A549 (cell line): Measurements from ENCODE around the gene CD27. TPM values are rescaled to one million over a fixed set of nuclear protein-coding genes. Genes with fewer than 3 reads are reported as not detected.
A peak's percentile ranks its signal among the peaks of the same experiment; 100 is the strongest.

Experiments
- ATAC-seq, 2 experiments: fragments of 200-7000 bp in 1 of 2; fragments of >200 bp in 1 of 2; cut with Nextera tagmentation in 1 of 2; cut with Tn5 transposase in 1 of 2; 3 replicates each; pipeline versions ENCODE4 v1.8.0 to v1.9.1; 2018 to 2020; ENCODE audit warnings: mild to moderate bottlenecking in 1 of 2, moderate library complexity in 1 of 2
- CTCF ChIA-PET: fragments of 300-600 bp; sonication (Branson Sonifier 250); formaldehyde crosslinking; extraction: SDS; loops from one replicate; lab custom pipeline; 2021; ENCODE audit warnings: antibody characterized with exemption, inconsistent platforms; lab: Yijun Ruan, JAX
- POLR2A ChIA-PET: fragments of 350-600 bp; formaldehyde crosslinking; extraction: SDS; loops from one replicate; lab custom pipeline; 2021; ENCODE audit warnings: antibody characterized with exemption, inconsistent platforms; lab: Yijun Ruan, JAX
- DNase-seq, 2 experiments: peaks; one replicate each; pipeline versions ENCODE4 v3.0.0 to v3.0.0-alpha.2; 2011 to 2016; ENCODE audit warnings: low read depth in 1 of 2, low spot score in 1 of 2
- FAIRE-seq: peaks from 2 replicates; lab custom pipeline; 2011; peaks lifted over from hg19 to GRCh38; lab: Jason Lieb, UNC
- H3K27ac ChIP-seq, 2 experiments: fragments of >200 bp; sonication (Bioruptor Twin); formaldehyde crosslinking; 3 replicates each; pipeline ENCODE4 v1.5.1; 2016 to 2017
- H3K4me1 ChIP-seq: fragments of >200 bp; sonication (Bioruptor Twin); formaldehyde crosslinking; 3 replicates; pipeline ENCODE4 v1.6.1; 2016
- H3K4me2 ChIP-seq: fragments of >200 bp; sonication (Bioruptor Twin); formaldehyde crosslinking; 3 replicates; pipeline ENCODE4 v1.6.1; 2016
- H3K4me3 ChIP-seq: fragments of >200 bp; sonication (Bioruptor Twin); formaldehyde crosslinking; 3 replicates; pipeline ENCODE4 v1.5.1; 2016
- H3K9me3 ChIP-seq: fragments of >200 bp; sonication (Bioruptor Twin); formaldehyde crosslinking; 3 replicates; pipeline ENCODE4 v1.6.1; 2016
- BHLHE40 ChIP-seq: IDR thresholded peaks from 2 replicates; pipeline ENCODE4 v1.6.1; 2012; ENCODE audit warnings: low read depth, low read length, inconsistent platforms
- CBX2 ChIP-seq: fragments of 200-600 bp; sonication (generic); IDR thresholded peaks from 2 replicates; pipeline ENCODE4 v1.6.1; 2016; ENCODE audit warnings: low read depth, mild to moderate bottlenecking, borderline replicate concordance
- CBX8 ChIP-seq: fragments of 200-600 bp; sonication (generic); IDR thresholded peaks from 2 replicates; pipeline ENCODE4 v1.6.1; 2016
- CHD2 ChIP-seq: fragments of 150-350 bp; IDR thresholded peaks from 2 replicates; pipeline ENCODE4 v1.6.1; 2014; ENCODE audit warnings: low read length; ENCODE audit not compliant: partially characterized antibody
- EHF ChIP-seq: fragments of 250-450 bp; sonication (Bioruptor Pico); IDR thresholded peaks from 2 replicates; pipeline ENCODE4 v1.5.0; 2020; ENCODE audit warnings: mild to moderate bottlenecking
- FOSL2 ChIP-seq, 2 experiments: fragments of 450-650 bp in 1 of 2; fragments of >200 bp in 1 of 2; sonication (Bioruptor Twin) in 1 of 2; formaldehyde crosslinking; IDR thresholded peaks; 2 replicates each; pipeline versions ENCODE4 v1.5.0 to v1.6.1; 2016 to 2020; ENCODE audit warnings: mild to moderate bottlenecking in 1 of 2, moderate library complexity in 1 of 2
- FOXS1 ChIP-seq: fragments of 250-450 bp; sonication (Bioruptor Pico); IDR thresholded peaks from 2 replicates; pipeline ENCODE4 v1.5.0; 2020; ENCODE audit warnings: mild to moderate bottlenecking, moderate library complexity
- GATA3 ChIP-seq: IDR thresholded peaks from 2 replicates; pipeline ENCODE4 v1.6.1; 2012; ENCODE audit warnings: borderline replicate concordance
- HDAC2 ChIP-seq: fragments of 200-600 bp; sonication (generic); IDR thresholded peaks from 2 replicates; pipeline ENCODE4 v1.6.1; 2016
- KDM5A ChIP-seq: fragments of 200-600 bp; sonication (generic); IDR thresholded peaks from 2 replicates; pipeline ENCODE4 v1.6.1; 2016; ENCODE audit warnings: antibody characterized with exemption, mild to moderate bottlenecking
- MAZ ChIP-seq: fragments of 150-350 bp; IDR thresholded peaks from 2 replicates; pipeline ENCODE4 v1.6.1; 2014; ENCODE audit warnings: antibody characterized with exemption, low read depth, low read length, borderline replicate concordance
- MYC ChIP-seq: IDR thresholded peaks from 2 replicates; pipeline ENCODE4 v1.6.1; 2012; ENCODE audit warnings: mild to moderate bottlenecking, inconsistent platforms, low read length, improper control_type of control experiment, borderline replicate concordance
- NPAS2 ChIP-seq: fragments of 250-450 bp; sonication (Bioruptor Pico); IDR thresholded peaks from 2 replicates; pipeline ENCODE4 v1.8.0; 2022; ENCODE audit warnings: mild to moderate bottlenecking, moderate library complexity, borderline replicate concordance
- NR3C1 ChIP-seq: fragments of >200 bp; sonication (Bioruptor Twin); formaldehyde crosslinking; IDR thresholded peaks from 3 replicates; pipeline ENCODE4 v1.6.1; 2017
- PHF8 ChIP-seq: fragments of 200-600 bp; sonication (generic); IDR thresholded peaks from 2 replicates; pipeline ENCODE4 v1.6.1; 2016; ENCODE audit warnings: low read depth, mild to moderate bottlenecking, antibody characterized with exemption, moderate library complexity, borderline replicate concordance
- POLR2AphosphoS2 ChIP-seq: conservative IDR thresholded peaks from 2 replicates; pipeline ENCODE4 v1.6.1; 2012; ENCODE audit warnings: low read length, improper control_type of control experiment, inconsistent platforms
- RAD21 ChIP-seq, 2 experiments: fragments of >200 bp in 1 of 2; sonication (Bioruptor Twin) in 1 of 2; formaldehyde crosslinking in 1 of 2; IDR thresholded peaks in 1 of 2; conservative IDR thresholded peaks in 1 of 2; 2 replicates in 1 of 2; 3 replicates in 1 of 2; pipeline ENCODE4 v1.6.1; 2012 to 2018; ENCODE audit warnings: inconsistent platforms in 1 of 2
- RARB ChIP-seq: fragments of 250-450 bp; sonication (Bioruptor Pico); IDR thresholded peaks from 2 replicates; pipeline ENCODE4 v1.8.0; 2021; ENCODE audit warnings: mild to moderate bottlenecking, moderate library complexity
- TFCP2L1 ChIP-seq: fragments of 250-450 bp; sonication (Bioruptor Pico); IDR thresholded peaks from 2 replicates; pipeline ENCODE4 v1.5.0; 2021; ENCODE audit warnings: mild to moderate bottlenecking
- TP53 ChIP-seq: fragments of 250-450 bp; sonication (Bioruptor Pico); IDR thresholded peaks from 2 replicates; pipeline ENCODE4 v1.5.0; 2021; ENCODE audit warnings: mild to moderate bottlenecking, moderate library complexity
- ZC3H11A ChIP-seq: fragments of 450-650 bp; IDR thresholded peaks from 2 replicates; pipeline ENCODE4 v1.6.1; 2014; ENCODE audit warnings: antibody characterized with exemption, mild to moderate bottlenecking
- ZNF302 ChIP-seq: fragments of 250-450 bp; sonication (Bioruptor Pico); IDR thresholded peaks from 2 replicates; pipeline ENCODE4 v1.9.0; 2021; ENCODE audit warnings: inconsistent platforms, mild to moderate bottlenecking, moderate library complexity
- WGBS: methylation state at CpG from one replicate; pipeline ENCODE4 v1.1.6; 2017; ENCODE audit errors: missing lambda C conversion rate; 5-methylcytosine and 5-hydroxymethylcytosine counted together
- polyA plus RNA-seq, 4 experiments: library from polyadenylated mRNA; depleted of rRNA in 3 of 4; stranded (reverse); fragments of >200 nt; fragmentation: RNase III in 1 of 4; extraction: RNeasy Plus Mini Kit Qiagen cat#74134 plus additional on column Dnase treatment in 1 of 4; gene quantifications; 2 replicates in 3 of 4; 3 replicates in 1 of 4; pipeline ENCODE4 v1.2.3, GENCODE V29; 2011 to 2017
- TF ChIP-seq, protein P1 (sequence below): fragments of 250-450 bp; sonication (Bioruptor Pico); IDR thresholded peaks from 2 replicates; pipeline ENCODE4 v1.5.0; 2021; ENCODE audit warnings: mild to moderate bottlenecking, moderate library complexity, borderline replicate concordance
- TF ChIP-seq, protein P2 (sequence below): fragments of >200 bp; sonication (Bioruptor Twin); formaldehyde crosslinking; IDR thresholded peaks from 2 replicates; pipeline ENCODE4 v1.6.1; 2016
- TF ChIP-seq, protein P3 (sequence below): fragments of >200 bp; sonication (Bioruptor Twin); formaldehyde crosslinking; IDR thresholded peaks from 3 replicates; pipeline ENCODE4 v1.6.1; 2016

CD27 gene
- polyA plus RNA-seq, 2 of the 4 experiments (the other 2 are of a cell fraction), result not detected

- CTCF ChIA-PET, result interaction anchor here (0.8 to 6.7 kb wide), 7 partner anchors 9 to 160 kb away, joined by 3 to 47 read pairs (median 5); no protein-coding TSS in a partner anchor
- 71% methylated on average over 4 of the region's 4 CpGs for WGBS
- TF ChIP-seq POLR2AphosphoS2, result no peak
- no peak for TF ChIP-seq GATA3
- no peak for TF ChIP-seq TP53 (CRISPR knock-in tag)
- no peak for TF ChIP-seq ZC3H11A
- TF ChIP-seq FOSL2 (IDR thresholded peaks at IDR 0.05), result no peak
- TF ChIP-seq FOSL2 (CRISPR knock-in tag; IDR thresholded peaks at IDR 0.05), result no peak
- no peak for TF ChIP-seq PHF8
- no peak for TF ChIP-seq NPAS2 (CRISPR knock-in tag)
- no peak for TF ChIP-seq CBX2
- TF ChIP-seq RAD21 (conservative IDR thresholded peaks at IDR 0.05 in 1 of 2, IDR thresholded peaks at IDR 0.05 in 1 of 2), result no peak
Observed at GRCh38 chr12:6444031-6444430, 724 bp upstream of the CD27 start.

DNA sequence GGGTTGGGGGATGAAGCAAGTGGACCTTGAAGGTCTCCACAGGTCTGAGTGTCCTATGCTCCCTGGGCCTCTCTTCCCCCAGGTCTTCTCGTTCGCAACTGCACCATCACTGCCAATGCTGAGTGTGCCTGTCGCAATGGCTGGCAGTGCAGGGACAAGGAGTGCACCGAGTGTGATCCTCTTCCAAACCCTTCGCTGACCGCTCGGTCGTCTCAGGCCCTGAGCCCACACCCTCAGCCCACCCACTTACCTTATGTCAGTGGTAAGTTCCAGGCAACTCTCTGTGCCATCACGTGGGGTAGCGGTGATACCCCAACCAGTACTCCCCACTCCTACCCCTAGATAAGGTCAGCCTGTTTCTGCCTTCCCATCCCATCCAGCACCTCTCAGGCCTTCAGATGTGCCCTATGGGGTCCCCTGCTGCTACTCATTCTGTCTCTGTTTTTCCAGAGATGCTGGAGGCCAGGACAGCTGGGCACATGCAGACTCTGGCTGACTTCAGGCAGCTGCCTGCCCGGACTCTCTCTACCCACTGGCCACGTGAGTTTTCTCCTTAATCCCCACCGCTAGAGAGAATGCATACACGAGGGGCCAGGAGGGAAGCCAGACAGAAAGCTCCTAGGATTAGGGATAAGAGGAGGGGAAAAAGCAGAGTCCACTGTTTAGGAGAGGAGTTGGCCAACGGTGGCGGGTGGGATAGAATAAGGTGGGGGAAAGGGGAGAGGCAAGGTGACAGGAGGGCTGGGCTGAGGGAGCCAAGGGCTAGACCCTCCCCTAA is 5.5 kb downstream of the CD27 start:
- POLR2A ChIA-PET, result interaction anchor here (1.3 kb wide), 1 partner anchor 20 kb away, joined by 3 read pairs; the partner anchor contains the start of gene VAMP1
- Histone ChIP-seq H3K27ac (peak overlapping the region; percentile 22 to 97; a peak in 3 of 6 replicates), H3K9me3 (no peaks in the 10 kb centered on the region), H3K4me2 (no peak overlapping the region), H3K4me1 (peaks cover 21% of the 10 kb centered on the region), H3K4me3 (no peak overlapping the region)
- WGBS, result 96% methylated on average over 16 of the region's 16 CpGs
- FAIRE-seq (no peak), ATAC-seq (no peak), DNase-seq (no peak)
- TF ChIP-seq FOSL2 (IDR thresholded peaks at IDR 0.05) (no peak), FOSL2 (CRISPR knock-in tag; IDR thresholded peaks at IDR 0.05) (no peak), ZNF302 (CRISPR knock-in tag) (no peak), HDAC2 (no peak), ZC3H11A (no peak)
- TF ChIP-seq, protein P1, sequence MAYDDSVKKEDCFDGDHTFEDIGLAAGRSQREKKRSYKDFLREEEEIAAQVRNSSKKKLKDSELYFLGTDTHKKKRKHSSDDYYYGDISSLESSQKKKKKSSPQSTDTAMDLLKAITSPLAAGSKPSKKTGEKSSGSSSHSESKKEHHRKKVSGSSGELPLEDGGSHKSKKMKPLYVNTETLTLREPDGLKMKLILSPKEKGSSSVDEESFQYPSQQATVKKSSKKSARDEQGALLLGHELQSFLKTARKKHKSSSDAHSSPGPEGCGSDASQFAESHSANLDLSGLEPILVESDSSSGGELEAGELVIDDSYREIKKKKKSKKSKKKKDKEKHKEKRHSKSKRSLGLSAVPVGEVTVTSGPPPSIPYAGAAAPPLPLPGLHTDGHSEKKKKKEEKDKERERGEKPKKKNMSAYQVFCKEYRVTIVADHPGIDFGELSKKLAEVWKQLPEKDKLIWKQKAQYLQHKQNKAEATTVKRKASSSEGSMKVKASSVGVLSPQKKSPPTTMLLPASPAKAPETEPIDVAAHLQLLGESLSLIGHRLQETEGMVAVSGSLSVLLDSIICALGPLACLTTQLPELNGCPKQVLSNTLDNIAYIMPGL (CRISPR knock-in tag), result no peak
- CTCF ChIA-PET, result interaction anchor here (1.0 to 5.1 kb wide), 4 partner anchors 11 to 125 kb away, joined by 3 to 52 read pairs (median 6); no protein-coding TSS in a partner anchor

More at GRCh38 chr12:6444031-6444430, 724 bp upstream of the CD27 start:
- POLR2A ChIA-PET, result interaction anchor here (1.1 kb wide), 1 partner anchor 26 kb away, joined by 3 read pairs; the partner anchor contains the start of gene VAMP1
- H3K4me1 ChIP-seq, result no peaks in the 10 kb centered on the region
- no peak overlapping the region for H3K4me3 ChIP-seq
- DNase-seq (no peak), ATAC-seq (peak in 1 of 2 experiments; percentile 13; a peak in 1 of 6 replicates), FAIRE-seq (no peak)
- H3K4me2 ChIP-seq, result no peak overlapping the region
- H3K27ac ChIP-seq, result 0 out of 6 replicates have a peak overlapping the region, but pooled peaks of 1 of the 2 experiments have one; percentile 21
- H3K9me3 ChIP-seq, result no peaks in the 10 kb centered on the region

DNA sequence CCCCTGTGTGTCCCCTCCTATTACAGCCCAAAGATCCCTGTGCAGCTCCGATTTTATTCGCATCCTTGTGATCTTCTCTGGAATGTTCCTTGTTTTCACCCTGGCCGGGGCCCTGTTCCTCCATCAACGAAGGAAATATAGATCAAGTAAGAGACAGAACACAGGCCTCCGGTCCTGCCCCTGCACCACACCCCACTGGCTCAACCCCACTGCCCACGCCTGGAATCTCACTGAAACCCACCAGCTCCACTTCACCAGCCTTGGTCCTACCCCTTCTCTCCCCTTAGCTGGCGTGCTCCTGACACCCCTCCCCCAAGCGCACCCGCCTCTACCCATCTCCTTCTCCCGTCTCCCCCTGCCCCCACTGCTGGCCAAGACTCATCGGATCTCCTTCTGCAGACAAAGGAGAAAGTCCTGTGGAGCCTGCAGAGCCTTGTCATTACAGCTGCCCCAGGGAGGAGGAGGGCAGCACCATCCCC is 6.2 kb downstream of the CD27 start:
- Histone ChIP-seq H3K27ac (peak overlapping the region; percentile 97), H3K4me1 (peaks cover 21% of the 10 kb centered on the region), H3K9me3 (no peaks in the 10 kb centered on the region), H3K4me3 (no peak overlapping the region), H3K4me2 (peak overlapping the region; percentile 96; the same call in 2 of the 3 replicates)
- POLR2A ChIA-PET, result interaction anchor here (1.3 to 2.8 kb wide), 2 partner anchors 19 to 20 kb away, joined by 3 to 14 read pairs; partner anchors contain the start of gene VAMP1
- CTCF ChIA-PET, result interaction anchor here (0.7 to 5.1 kb wide), 8 partner anchors 10 to 128 kb away, joined by 3 to 52 read pairs (median 6); no protein-coding TSS in a partner anchor
- ATAC-seq (no peak), FAIRE-seq (no peak), DNase-seq (no peak)
- 95% methylated on average over 11 of the region's 11 CpGs for WGBS
- no peak for TF ChIP-seq BHLHE40
- TF ChIP-seq, protein P2, sequence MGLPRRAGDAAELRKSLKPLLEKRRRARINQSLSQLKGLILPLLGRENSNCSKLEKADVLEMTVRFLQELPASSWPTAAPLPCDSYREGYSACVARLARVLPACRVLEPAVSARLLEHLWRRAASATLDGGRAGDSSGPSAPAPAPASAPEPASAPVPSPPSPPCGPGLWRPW, result no peak
- no peak for TF ChIP-seq TFCP2L1 (CRISPR knock-in tag)
- TF ChIP-seq, protein P3, sequence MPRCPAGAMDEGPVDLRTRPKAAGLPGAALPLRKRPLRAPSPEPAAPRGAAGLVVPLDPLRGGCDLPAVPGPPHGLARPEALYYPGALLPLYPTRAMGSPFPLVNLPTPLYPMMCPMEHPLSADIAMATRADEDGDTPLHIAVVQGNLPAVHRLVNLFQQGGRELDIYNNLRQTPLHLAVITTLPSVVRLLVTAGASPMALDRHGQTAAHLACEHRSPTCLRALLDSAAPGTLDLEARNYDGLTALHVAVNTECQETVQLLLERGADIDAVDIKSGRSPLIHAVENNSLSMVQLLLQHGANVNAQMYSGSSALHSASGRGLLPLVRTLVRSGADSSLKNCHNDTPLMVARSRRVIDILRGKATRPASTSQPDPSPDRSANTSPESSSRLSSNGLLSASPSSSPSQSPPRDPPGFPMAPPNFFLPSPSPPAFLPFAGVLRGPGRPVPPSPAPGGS, result no peak
- TF ChIP-seq PHF8, result no peak
- TF ChIP-seq GATA3, result no peak
- TF ChIP-seq KDM5A, result no peak
- no peak for TF ChIP-seq NR3C1
- TF ChIP-seq MAZ, result no peak
- TF ChIP-seq RARB (CRISPR knock-in tag), result no peak
- TF ChIP-seq NPAS2 (CRISPR knock-in tag), result no peak
- TF ChIP-seq FOXS1 (CRISPR knock-in tag), result no peak
- no peak for TF ChIP-seq MYC
- no peak for TF ChIP-seq EHF (CRISPR knock-in tag)
- TF ChIP-seq TP53 (CRISPR knock-in tag), result no peak
- no peak for TF ChIP-seq CBX8
- TF ChIP-seq FOSL2 (IDR thresholded peaks at IDR 0.05), result no peak
- TF ChIP-seq FOSL2 (CRISPR knock-in tag; IDR thresholded peaks at IDR 0.05), result no peak
- TF ChIP-seq CHD2, result no peak
